ENCODE measurements around the gene LRP1B. TPM values are rescaled to one million over a fixed set of nuclear protein-coding genes. Genes with fewer than 3 reads are reported as not detected.

Gene LRP1B
- polyA plus RNA-seq, 1 donor from 2014 or later = 12.7 TPM

DNA sequence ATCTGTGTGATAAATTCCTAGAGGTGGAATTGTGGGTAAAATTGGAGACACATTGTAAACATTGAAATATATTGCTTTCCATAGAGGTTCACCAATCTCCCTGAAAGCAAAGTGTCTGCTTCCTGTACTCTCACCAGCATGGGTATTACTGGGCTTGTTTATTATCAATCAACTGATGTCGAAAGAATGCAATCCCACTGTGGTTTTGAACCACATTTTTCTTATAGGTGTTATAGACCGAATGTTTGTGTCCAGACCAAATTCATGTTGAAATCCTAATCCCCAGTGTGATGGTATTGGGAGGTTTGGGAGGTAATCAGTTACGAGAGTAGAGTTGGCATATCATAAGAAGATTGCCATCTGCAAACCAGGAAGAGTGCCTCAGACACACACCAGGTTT, 1212.4 kb downstream of the LRP1B start:
- Histone ChIP-seq H3K9me3 (ENCODE audit: low read length) (no peaks in the 10 kb centered on the region), H3K36me3 (ENCODE audit: insufficient read depth, low read length) (no peaks in the 10 kb centered on the region), H3K9ac (ENCODE audit: low read length) (no peak overlapping the region), H4K20me1 (ENCODE audit: insufficient read depth) (no peaks in the 10 kb centered on the region), H3K4me3 (ENCODE audit: low read length) (no peak overlapping the region), H3F3A (ENCODE audit: insufficient read depth, low read length, poor library complexity, severe bottlenecking) (no peaks in the 10 kb centered on the region), H3K27me3 (ENCODE audit: insufficient read depth, low read depth, low read length) (no peaks in the 10 kb centered on the region), H3K9me2 (ENCODE audit: insufficient read depth, low read length) (no peaks in the 10 kb centered on the region), H2AFZ (ENCODE audit: low read depth, low read length) (no peak overlapping the region), H3K79me2 (replicated peaks; ENCODE audit: insufficient read depth, low read length) (no peaks in the 10 kb centered on the region), H3K4me2 (ENCODE audit: low read length) (no peak overlapping the region), H3K27ac (ENCODE audit: low read length) (no peak overlapping the region)
- TF ChIP-seq, protein P1, sequence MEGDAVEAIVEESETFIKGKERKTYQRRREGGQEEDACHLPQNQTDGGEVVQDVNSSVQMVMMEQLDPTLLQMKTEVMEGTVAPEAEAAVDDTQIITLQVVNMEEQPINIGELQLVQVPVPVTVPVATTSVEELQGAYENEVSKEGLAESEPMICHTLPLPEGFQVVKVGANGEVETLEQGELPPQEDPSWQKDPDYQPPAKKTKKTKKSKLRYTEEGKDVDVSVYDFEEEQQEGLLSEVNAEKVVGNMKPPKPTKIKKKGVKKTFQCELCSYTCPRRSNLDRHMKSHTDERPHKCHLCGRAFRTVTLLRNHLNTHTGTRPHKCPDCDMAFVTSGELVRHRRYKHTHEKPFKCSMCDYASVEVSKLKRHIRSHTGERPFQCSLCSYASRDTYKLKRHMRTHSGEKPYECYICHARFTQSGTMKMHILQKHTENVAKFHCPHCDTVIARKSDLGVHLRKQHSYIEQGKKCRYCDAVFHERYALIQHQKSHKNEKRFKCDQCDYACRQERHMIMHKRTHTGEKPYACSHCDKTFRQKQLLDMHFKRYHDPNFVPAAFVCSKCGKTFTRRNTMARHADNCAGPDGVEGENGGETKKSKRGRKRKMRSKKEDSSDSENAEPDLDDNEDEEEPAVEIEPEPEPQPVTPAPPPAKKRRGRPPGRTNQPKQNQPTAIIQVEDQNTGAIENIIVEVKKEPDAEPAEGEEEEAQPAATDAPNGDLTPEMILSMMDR (IDR thresholded peaks at IDR 0.05; ENCODE audit: poor library complexity, severe bottlenecking) = no peak
- no peak for TF ChIP-seq RAD21 (conservative IDR thresholded peaks at IDR 0.05)
- TF ChIP-seq TAF1 (IDR thresholded peaks at IDR 0.05; ENCODE audit: low read depth) = no peak
- TF ChIP-seq MXI1 (conservative IDR thresholded peaks at IDR 0.05; ENCODE audit: poor library complexity, severe bottlenecking) = no peak
- no peak for TF ChIP-seq EP300 (conservative IDR thresholded peaks at IDR 0.05; ENCODE audit: poor library complexity, severe bottlenecking)
- no peak for TF ChIP-seq POLR2AphosphoS5 (IDR thresholded peaks at IDR 0.05)
- no peak for TF ChIP-seq SMC3 (conservative IDR thresholded peaks at IDR 0.05; ENCODE audit: poor library complexity)
- no peak for TF ChIP-seq EZH2 (IDR thresholded peaks at IDR 0.05; ENCODE audit: borderline replicate concordance, insufficient read depth, low read length, poor library complexity, severe bottlenecking)
- TF ChIP-seq, protein P2, sequence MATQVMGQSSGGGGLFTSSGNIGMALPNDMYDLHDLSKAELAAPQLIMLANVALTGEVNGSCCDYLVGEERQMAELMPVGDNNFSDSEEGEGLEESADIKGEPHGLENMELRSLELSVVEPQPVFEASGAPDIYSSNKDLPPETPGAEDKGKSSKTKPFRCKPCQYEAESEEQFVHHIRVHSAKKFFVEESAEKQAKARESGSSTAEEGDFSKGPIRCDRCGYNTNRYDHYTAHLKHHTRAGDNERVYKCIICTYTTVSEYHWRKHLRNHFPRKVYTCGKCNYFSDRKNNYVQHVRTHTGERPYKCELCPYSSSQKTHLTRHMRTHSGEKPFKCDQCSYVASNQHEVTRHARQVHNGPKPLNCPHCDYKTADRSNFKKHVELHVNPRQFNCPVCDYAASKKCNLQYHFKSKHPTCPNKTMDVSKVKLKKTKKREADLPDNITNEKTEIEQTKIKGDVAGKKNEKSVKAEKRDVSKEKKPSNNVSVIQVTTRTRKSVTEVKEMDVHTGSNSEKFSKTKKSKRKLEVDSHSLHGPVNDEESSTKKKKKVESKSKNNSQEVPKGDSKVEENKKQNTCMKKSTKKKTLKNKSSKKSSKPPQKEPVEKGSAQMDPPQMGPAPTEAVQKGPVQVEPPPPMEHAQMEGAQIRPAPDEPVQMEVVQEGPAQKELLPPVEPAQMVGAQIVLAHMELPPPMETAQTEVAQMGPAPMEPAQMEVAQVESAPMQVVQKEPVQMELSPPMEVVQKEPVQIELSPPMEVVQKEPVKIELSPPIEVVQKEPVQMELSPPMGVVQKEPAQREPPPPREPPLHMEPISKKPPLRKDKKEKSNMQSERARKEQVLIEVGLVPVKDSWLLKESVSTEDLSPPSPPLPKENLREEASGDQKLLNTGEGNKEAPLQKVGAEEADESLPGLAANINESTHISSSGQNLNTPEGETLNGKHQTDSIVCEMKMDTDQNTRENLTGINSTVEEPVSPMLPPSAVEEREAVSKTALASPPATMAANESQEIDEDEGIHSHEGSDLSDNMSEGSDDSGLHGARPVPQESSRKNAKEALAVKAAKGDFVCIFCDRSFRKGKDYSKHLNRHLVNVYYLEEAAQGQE (IDR thresholded peaks at IDR 0.05; ENCODE audit: borderline replicate concordance) = no peak

DNA sequence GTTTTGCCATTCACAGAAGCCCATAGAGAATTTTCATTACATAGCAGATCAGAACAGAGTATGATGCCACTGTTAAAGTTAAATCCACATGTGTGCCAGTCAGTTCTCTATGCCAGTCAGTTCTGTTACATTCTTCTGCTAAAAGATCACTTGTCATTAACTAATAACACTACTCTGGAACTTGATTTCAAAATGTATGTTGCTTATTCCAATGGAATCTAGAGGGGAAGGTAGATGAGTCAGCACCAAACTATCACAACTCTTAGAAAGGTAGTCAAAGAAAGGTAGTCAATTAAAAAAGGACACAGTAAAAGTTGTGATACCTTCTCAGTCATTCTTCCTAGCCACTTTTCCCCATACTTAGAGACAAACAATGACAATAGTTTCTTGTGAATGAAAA, 1214.4 kb downstream of the LRP1B start:
- no peaks in the 10 kb centered on the region for H4K20me1 ChIP-seq (ENCODE audit: insufficient read depth)
- H3F3A ChIP-seq (ENCODE audit: insufficient read depth, low read length, poor library complexity, severe bottlenecking) = no peaks in the 10 kb centered on the region
- no peak for TF ChIP-seq POLR2AphosphoS5 (IDR thresholded peaks at IDR 0.05)
- TF ChIP-seq EP300 (conservative IDR thresholded peaks at IDR 0.05; ENCODE audit: poor library complexity, severe bottlenecking) = no peak
- no peak for TF ChIP-seq MXI1 (conservative IDR thresholded peaks at IDR 0.05; ENCODE audit: poor library complexity, severe bottlenecking)
- TF ChIP-seq SMC3 (conservative IDR thresholded peaks at IDR 0.05; ENCODE audit: poor library complexity) = no peak
- no peak for TF ChIP-seq RAD21 (conservative IDR thresholded peaks at IDR 0.05)
- TF ChIP-seq, protein P1 (IDR thresholded peaks at IDR 0.05; ENCODE audit: poor library complexity, severe bottlenecking) = no peak
- no peak for TF ChIP-seq EZH2 (IDR thresholded peaks at IDR 0.05; ENCODE audit: borderline replicate concordance, insufficient read depth, low read length, poor library complexity, severe bottlenecking)
- TF ChIP-seq, protein P2 (IDR thresholded peaks at IDR 0.05; ENCODE audit: borderline replicate concordance) = no peak
- no peak for TF ChIP-seq TAF1 (IDR thresholded peaks at IDR 0.05; ENCODE audit: low read depth)
- no peaks in the 10 kb centered on the region for H3K9me3 ChIP-seq (ENCODE audit: low read length)
- no peaks in the 10 kb centered on the region for H3K9me2 ChIP-seq (ENCODE audit: insufficient read depth, low read length)
- no peak overlapping the region for H3K4me3 ChIP-seq (ENCODE audit: low read length)
- H3K4me2 ChIP-seq (ENCODE audit: low read length) = no peak overlapping the region
- H3K27me3 ChIP-seq (ENCODE audit: insufficient read depth, low read depth, low read length) = no peaks in the 10 kb centered on the region
- no peak overlapping the region for H2AFZ ChIP-seq (ENCODE audit: low read depth, low read length)
- no peaks in the 10 kb centered on the region for H3K36me3 ChIP-seq (ENCODE audit: insufficient read depth, low read length)
- no peak overlapping the region for H3K9ac ChIP-seq (ENCODE audit: low read length)
- H3K27ac ChIP-seq (ENCODE audit: low read length) = no peak overlapping the region
- H3K79me2 ChIP-seq (replicated peaks; ENCODE audit: insufficient read depth, low read length) = no peaks in the 10 kb centered on the region

Data from neural cell (in vitro differentiated cells).